ENCODE results near the gene MYO1E.
A peak's percentile ranks its signal among the peaks of the same experiment; 100 is the strongest.
"Not testable (repeated sequence)": the region's sequence is repeated elsewhere in the genome, so short reads cannot be mapped to it uniquely, and the experiment has no call there.

MYO1E gene

GRCh38 chr15:59354417-59355031 lies 18.1 kb downstream of the MYO1E start:
- peak; percentile 26 for DNase-seq (ENCODE audit: low read depth, low spot score)
- no peak overlapping the region for H3K4me3 ChIP-seq (ENCODE audit: low read length)

GRCh38 chr15:59353994-59354416 lies 18.7 kb downstream of the MYO1E start:
- H3K4me3 ChIP-seq (ENCODE audit: low read length), result no peak overlapping the region
- DNase-seq (ENCODE audit: low read depth, low spot score), result no peak

- no peak overlapping the region for H3K4me3 ChIP-seq (ENCODE audit: low read length)
- no peak for DNase-seq (ENCODE audit: low read depth, low spot score)
Measured at GRCh38 chr15:59352683-59353082, 20.0 kb downstream of the MYO1E start.

- DNase-seq (ENCODE audit: low read depth, low spot score), result no peak
- no peak overlapping the region for H3K4me3 ChIP-seq (ENCODE audit: low read length)
Measured at GRCh38 chr15:59352189-59352588, 20.5 kb downstream of the MYO1E start.

- DNase-seq (ENCODE audit: low read depth, low spot score), result no peak
- H3K4me3 ChIP-seq (ENCODE audit: low read length), result no peak overlapping the region
Measured at GRCh38 chr15:59350421-59350732, 22.3 kb downstream of the MYO1E start.

GRCh38 chr15:59349680-59350420 lies 22.8 kb downstream of the MYO1E start:
- H3K4me3 ChIP-seq (ENCODE audit: low read length), result no peak overlapping the region
- no peak for DNase-seq (ENCODE audit: low read depth, low spot score)

GRCh38 chr15:59347915-59348314 lies 24.8 kb downstream of the MYO1E start:
- H3K4me3 ChIP-seq (ENCODE audit: low read length), result no peak overlapping the region
- DNase-seq (ENCODE audit: low read depth, low spot score), result no peak

- no peak for DNase-seq (ENCODE audit: low read depth, low spot score)
- no peak overlapping the region for H3K4me3 ChIP-seq (ENCODE audit: low read length)
Measured at GRCh38 chr15:59346951-59347350, 25.7 kb downstream of the MYO1E start.

GRCh38 chr15:59345326-59345725 lies 27.3 kb downstream of the MYO1E start:
- DNase-seq (ENCODE audit: low read depth, low spot score), result no peak

GRCh38 chr15:59344311-59344710 lies 28.4 kb downstream of the MYO1E start:
- DNase-seq (ENCODE audit: low read depth, low spot score), result no peak

More at GRCh38 chr15:59345326-59345725, 27.3 kb downstream of the MYO1E start:
- H3K4me3 ChIP-seq (ENCODE audit: low read length), result no peak overlapping the region

GRCh38 chr15:59340325-59340724 lies 32.3 kb downstream of the MYO1E start:
- no peak overlapping the region for H3K4me3 ChIP-seq (ENCODE audit: low read length)
- DNase-seq (ENCODE audit: low read depth, low spot score), result no peak

More at GRCh38 chr15:59344311-59344710, 28.4 kb downstream of the MYO1E start:
- no peak overlapping the region for H3K4me3 ChIP-seq (ENCODE audit: low read length)

- H3K4me3 ChIP-seq (ENCODE audit: low read length), result no peak overlapping the region
- DNase-seq (ENCODE audit: low read depth, low spot score), result no peak
Measured at GRCh38 chr15:59339252-59339672, 33.4 kb downstream of the MYO1E start.

- no peak overlapping the region for H3K4me3 ChIP-seq (ENCODE audit: low read length)
- no peak for DNase-seq (ENCODE audit: low read depth, low spot score)
Measured at GRCh38 chr15:59338414-59338813, 34.3 kb downstream of the MYO1E start.

GRCh38 chr15:59336725-59337124 lies 35.9 kb downstream of the MYO1E start:
- not testable (repeated sequence) for H3K4me3 ChIP-seq (ENCODE audit: low read length); DNase-seq (ENCODE audit: low read depth, low spot score)

GRCh38 chr15:59335207-59335786 lies 37.4 kb downstream of the MYO1E start:
- no peak for DNase-seq (ENCODE audit: low read depth, low spot score)
- H3K4me3 ChIP-seq (ENCODE audit: low read length), result no peak overlapping the region

- DNase-seq (ENCODE audit: low read depth, low spot score), result no peak
Measured at GRCh38 chr15:59334076-59334415, 38.6 kb downstream of the MYO1E start.

GRCh38 chr15:59333401-59334075 lies 39.1 kb downstream of the MYO1E start:
- H3K4me3 ChIP-seq (ENCODE audit: low read length), result no peak overlapping the region
- no peak for DNase-seq (ENCODE audit: low read depth, low spot score)

More at GRCh38 chr15:59334076-59334415, 38.6 kb downstream of the MYO1E start:
- H3K4me3 ChIP-seq (ENCODE audit: low read length), result no peak overlapping the region

GRCh38 chr15:59332009-59332408 lies 40.7 kb downstream of the MYO1E start:
- DNase-seq (ENCODE audit: low read depth, low spot score), result no peak
- H3K4me3 ChIP-seq (ENCODE audit: low read length), result no peak overlapping the region

GRCh38 chr15:59330649-59331048 lies 42.0 kb downstream of the MYO1E start:
- no peak for DNase-seq (ENCODE audit: low read depth, low spot score)
- no peak overlapping the region for H3K4me3 ChIP-seq (ENCODE audit: low read length)
